ENCODE results near the gene SYT2. TPM values are rescaled to one million over a fixed set of nuclear protein-coding genes. Genes with fewer than 3 reads are reported as not detected.
"Not testable (repeated sequence)": the region's sequence is repeated elsewhere in the genome, so short reads cannot be mapped to it uniquely, and the experiment has no call there.

Gene SYT2
- total RNA-seq, 1 donor from 2014 or later = not detected

DNA sequence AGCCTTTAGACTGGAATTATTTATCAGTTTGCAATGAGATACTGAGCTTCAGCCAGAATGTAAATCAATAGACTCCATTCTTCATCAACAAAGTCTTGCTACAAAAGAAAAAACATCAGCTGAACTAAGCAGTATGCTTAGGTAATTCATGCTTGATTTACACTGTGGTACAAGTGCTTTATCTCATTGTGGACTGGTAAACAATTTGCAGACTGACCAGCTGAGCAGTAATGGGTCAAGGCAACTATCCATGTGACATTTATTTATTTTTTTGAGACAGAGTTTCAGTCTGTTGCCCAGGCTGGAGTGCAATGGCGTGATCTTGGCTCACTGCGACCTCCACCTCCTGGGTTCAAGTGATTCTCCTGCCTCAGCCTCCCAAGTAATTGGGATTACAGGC lies 39.8 kb upstream of the SYT2 start:
- H3K36me3 ChIP-seq = peaks cover 48 to 63% of the 10 kb centered on the region in 2 donors
- no peak for DNase-seq (ENCODE audit: low spot score in 2 of 2)
- no peaks in the 10 kb centered on the region for H3K9me3 ChIP-seq
- H3K4me1 ChIP-seq = no peaks in the 10 kb centered on the region
- intact Hi-C loops (cut with DNase I) = no loop called here
- no peak overlapping the region for H3K4me3 ChIP-seq
- no peaks in the 10 kb centered on the region for H3K27me3 ChIP-seq
- TF ChIP-seq, protein P1, sequence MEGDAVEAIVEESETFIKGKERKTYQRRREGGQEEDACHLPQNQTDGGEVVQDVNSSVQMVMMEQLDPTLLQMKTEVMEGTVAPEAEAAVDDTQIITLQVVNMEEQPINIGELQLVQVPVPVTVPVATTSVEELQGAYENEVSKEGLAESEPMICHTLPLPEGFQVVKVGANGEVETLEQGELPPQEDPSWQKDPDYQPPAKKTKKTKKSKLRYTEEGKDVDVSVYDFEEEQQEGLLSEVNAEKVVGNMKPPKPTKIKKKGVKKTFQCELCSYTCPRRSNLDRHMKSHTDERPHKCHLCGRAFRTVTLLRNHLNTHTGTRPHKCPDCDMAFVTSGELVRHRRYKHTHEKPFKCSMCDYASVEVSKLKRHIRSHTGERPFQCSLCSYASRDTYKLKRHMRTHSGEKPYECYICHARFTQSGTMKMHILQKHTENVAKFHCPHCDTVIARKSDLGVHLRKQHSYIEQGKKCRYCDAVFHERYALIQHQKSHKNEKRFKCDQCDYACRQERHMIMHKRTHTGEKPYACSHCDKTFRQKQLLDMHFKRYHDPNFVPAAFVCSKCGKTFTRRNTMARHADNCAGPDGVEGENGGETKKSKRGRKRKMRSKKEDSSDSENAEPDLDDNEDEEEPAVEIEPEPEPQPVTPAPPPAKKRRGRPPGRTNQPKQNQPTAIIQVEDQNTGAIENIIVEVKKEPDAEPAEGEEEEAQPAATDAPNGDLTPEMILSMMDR (IDR thresholded peaks at IDR 0.05) = no peak
- H3K27ac ChIP-seq = no peak overlapping the region

DNA sequence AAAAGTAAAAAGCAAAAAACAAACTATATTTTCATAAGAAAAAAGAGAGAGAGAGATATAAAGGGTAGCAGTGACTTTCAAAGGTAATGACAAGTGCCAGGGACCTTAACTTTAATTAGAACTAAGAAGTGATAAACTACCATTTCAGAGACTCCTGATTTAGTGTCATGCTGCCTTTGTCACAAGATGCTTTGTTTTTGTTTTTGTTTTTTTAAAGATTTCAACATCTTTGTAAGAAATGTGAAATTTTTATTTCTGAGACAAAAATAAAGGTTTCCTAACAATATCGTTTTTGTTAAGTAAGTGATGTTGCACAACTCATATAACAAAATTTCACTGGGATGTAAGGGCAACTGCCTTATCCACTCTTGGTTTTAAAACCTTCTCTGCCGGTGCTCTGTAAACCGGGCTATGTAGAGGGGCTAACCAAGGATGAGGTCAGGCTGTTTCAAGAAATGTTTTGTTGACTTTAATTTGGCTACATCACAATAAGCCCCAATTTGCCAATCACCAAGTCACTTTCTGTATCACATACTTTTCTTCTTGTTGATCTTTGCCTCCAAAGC lies 35.2 kb upstream of the SYT2 start:
- Histone ChIP-seq H3K9me3 (no peaks in the 10 kb centered on the region), H3K27me3 (no peaks in the 10 kb centered on the region), H3K36me3 (peaks cover 56 to 80% of the 10 kb centered on the region in 2 donors), H3K27ac (no peak overlapping the region), H3K4me1 (no peaks in the 10 kb centered on the region), H3K4me3 (no peak overlapping the region)
- DNase-seq (ENCODE audit: low spot score in 2 of 2) = no peak
- intact Hi-C loops (cut with DNase I) = no loop called here
- TF ChIP-seq, protein P1 (IDR thresholded peaks at IDR 0.05) = no peak

DNA sequence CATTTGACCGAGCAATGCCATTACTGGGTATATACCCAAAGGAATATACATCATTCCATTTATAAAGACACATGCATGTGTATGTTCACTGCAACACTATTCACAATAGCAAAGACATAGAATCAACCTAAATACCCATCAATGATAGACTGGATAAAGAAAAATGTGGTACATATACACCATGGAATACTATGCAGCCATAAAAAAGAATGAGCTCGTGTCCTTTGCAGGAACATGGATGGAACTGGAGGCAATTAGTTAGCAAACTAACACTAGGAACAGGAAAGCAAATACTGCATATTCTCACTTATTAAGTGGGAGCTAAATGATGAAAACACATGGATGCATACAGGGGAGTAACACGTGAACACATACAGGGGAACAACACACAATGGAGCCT lies 34.5 kb upstream of the SYT2 start:
- H3K9me3 ChIP-seq; DNase-seq (ENCODE audit: low spot score in 2 of 2); H3K27me3 ChIP-seq; H3K4me1 ChIP-seq; H3K4me3 ChIP-seq; intact Hi-C loops (cut with DNase I); H3K27ac ChIP-seq: not testable (repeated sequence)
- H3K36me3 ChIP-seq = peaks cover 56 to 76% of the 10 kb centered on the region in 2 donors

DNA sequence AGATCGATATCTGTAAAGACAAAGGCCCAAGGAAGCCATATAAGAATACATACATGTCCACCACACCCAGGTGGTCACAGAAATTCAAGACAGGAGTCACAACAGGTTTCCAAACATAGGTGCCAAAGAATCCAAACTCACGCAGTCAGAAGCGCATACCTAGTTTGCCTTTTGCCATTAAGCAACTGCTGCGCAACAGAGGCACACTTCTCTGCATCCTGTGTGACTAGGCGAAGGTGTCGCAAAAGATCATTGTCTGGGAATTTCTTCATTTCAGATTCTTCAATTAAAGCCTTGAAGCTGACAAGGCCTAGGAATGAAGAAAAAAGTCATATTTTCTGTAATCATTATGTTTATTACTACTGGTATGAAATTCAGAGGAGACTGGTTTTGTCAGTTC lies 32.2 kb upstream of the SYT2 start:
- Histone ChIP-seq H3K27me3 (no peaks in the 10 kb centered on the region), H3K4me3 (no peak overlapping the region), H3K4me1 (no peaks in the 10 kb centered on the region), H3K36me3 (peaks cover 45 to 67% of the 10 kb centered on the region in 2 donors), H3K27ac (no peak overlapping the region), H3K9me3 (no peaks in the 10 kb centered on the region)
- intact Hi-C loops (cut with DNase I) = no loop called here
- DNase-seq (ENCODE audit: low spot score in 2 of 2) = no peak
- TF ChIP-seq, protein P1 (IDR thresholded peaks at IDR 0.05) = no peak

DNA sequence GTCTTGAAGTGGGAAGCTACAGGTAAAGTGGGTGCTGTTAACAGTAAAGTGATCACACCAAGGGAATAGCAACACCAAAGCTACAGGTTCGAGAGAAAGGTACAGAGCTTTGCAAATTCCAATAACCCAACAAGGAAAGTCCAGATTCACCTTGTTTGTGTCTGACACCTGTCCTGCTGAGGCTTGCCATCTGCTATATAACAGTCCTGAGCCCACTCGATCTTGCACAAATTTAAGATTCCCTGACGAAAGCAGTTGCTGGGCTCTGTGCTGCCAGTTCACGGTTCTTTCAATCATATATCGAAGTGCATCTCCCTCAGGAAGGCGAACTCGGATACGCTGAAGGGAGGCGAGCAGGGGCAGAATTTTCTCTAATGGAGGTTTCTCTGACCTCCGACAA lies 23.0 kb upstream of the SYT2 start:
- no peak overlapping the region for H3K27ac ChIP-seq
- H3K4me3 ChIP-seq = no peak overlapping the region
- peaks cover 68 to 89% of the 10 kb centered on the region in 2 donors for H3K36me3 ChIP-seq
- no peak for DNase-seq (ENCODE audit: low spot score in 2 of 2)
- TF ChIP-seq, protein P1 (IDR thresholded peaks at IDR 0.05) = no peak
- H3K4me1 ChIP-seq = no peaks in the 10 kb centered on the region
- no peaks in the 10 kb centered on the region for H3K27me3 ChIP-seq
- no peaks in the 10 kb centered on the region for H3K9me3 ChIP-seq
- intact Hi-C loops (cut with DNase I) = no loop called here

DNA sequence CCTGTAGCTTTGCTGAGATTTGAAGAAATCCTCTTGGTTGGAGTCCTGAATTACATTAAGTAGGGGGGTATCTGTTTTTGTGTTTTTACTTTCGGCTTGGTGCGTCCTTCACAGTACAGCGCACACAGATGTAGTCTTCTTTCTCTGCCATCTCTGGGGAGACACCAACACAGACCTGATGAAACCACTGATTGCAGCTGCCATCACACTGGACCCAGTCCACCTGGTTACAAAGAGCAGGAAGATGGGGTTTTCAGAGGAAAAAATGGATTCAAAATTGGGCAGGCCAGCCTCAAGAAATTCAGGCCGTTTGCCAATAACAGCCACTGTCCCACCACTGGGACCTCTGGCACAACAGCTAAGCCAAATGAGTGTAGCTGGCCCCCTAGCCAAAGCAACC lies 18.7 kb upstream of the SYT2 start:
- intact Hi-C loops (cut with DNase I) = no loop called here
- Histone ChIP-seq H3K4me3 (no peak overlapping the region), H3K4me1 (no peaks in the 10 kb centered on the region), H3K27me3 (no peaks in the 10 kb centered on the region), H3K27ac (no peak overlapping the region), H3K9me3 (no peaks in the 10 kb centered on the region), H3K36me3 (peaks cover 62 to 71% of the 10 kb centered on the region in 2 donors)
- TF ChIP-seq, protein P1 (IDR thresholded peaks at IDR 0.05) = no peak
- no peak for DNase-seq (ENCODE audit: low spot score in 2 of 2)

All from ascending aorta (tissue), 2 donors.